Right lobe of liver (tissue), 6 donors: ENCODE data around the gene RAP1A. TPM values are rescaled to one million over a fixed set of nuclear protein-coding genes. Genes with fewer than 3 reads are reported as not detected.
A peak's percentile ranks its signal among the peaks of the same experiment; 100 is the strongest.

Source experiments
- ATAC-seq, 4 donors: fragments of 200-7000 bp; cut with Tn5 transposase; one replicate each; pipeline ENCODE4 v1.9.1; 2020; ENCODE audit warnings: mild to moderate bottlenecking in 4 of 4, moderate library complexity in 4 of 4
- DNase-seq, 3 donors: peaks; one replicate each; pipeline ENCODE4 v3.0.0-alpha.2; 2020
- H3K27ac ChIP-seq, 3 donors: fragments of 200-600 bp; one replicate each; pipeline ENCODE4 v1.8.0; 2022
- H3K27me3 ChIP-seq, 2 donors: fragments of 200-600 bp; one replicate each; pipeline ENCODE4 v1.8.0; 2022
- H3K36me3 ChIP-seq, 4 donors: fragments of 200-600 bp; sonication (generic) in 1 of 4; one replicate each; pipeline versions ENCODE4 v1.5.1 to v1.8.0; 2017 to 2022; ENCODE audit warnings: control low read depth in 1 of 4
- H3K4me1 ChIP-seq, 4 donors: fragments of 200-600 bp; sonication (generic) in 1 of 4; one replicate each; pipeline versions ENCODE4 v1.5.1 to v1.8.0; 2017 to 2022; ENCODE audit warnings: control low read depth in 1 of 4
- H3K4me3 ChIP-seq, 3 donors: fragments of 200-600 bp; one replicate each; pipeline ENCODE4 v1.8.0; 2022
- H3K9me3 ChIP-seq, 4 donors: fragments of 200-600 bp; sonication (generic) in 1 of 4; one replicate each; pipeline versions ENCODE4 v1.5.1 to v1.8.0; 2017 to 2022; ENCODE audit warnings: control low read depth in 1 of 4
- CTCF ChIP-seq, 4 donors: fragments of 200-600 bp in 3 of 4; fragments of 450-650 bp in 1 of 4; IDR thresholded peaks; one replicate each; pipeline versions ENCODE4 v1.5.1 to v1.8.0; 2016 to 2022; ENCODE audit warnings: antibody characterized with exemption in 4 of 4, mild to moderate bottlenecking in 2 of 4
- POLR2A ChIP-seq: fragments of 450-650 bp; IDR thresholded peaks from one replicate; pipeline ENCODE4 v1.6.1; 2017; ENCODE audit warnings: antibody characterized with exemption, mild to moderate bottlenecking
- WGBS: methylation state at CpG from one replicate; pipeline ENCODE4 v1.1.6; 2018; ENCODE audit warnings: low coverage, low lambda C conversion rate; ENCODE audit not compliant: insufficient coverage; ENCODE audit errors: missing lambda C conversion rate; 5-methylcytosine and 5-hydroxymethylcytosine counted together
- intact Hi-C, 2 donors: fragments of 100-400 bp; cut with DNase I; formaldehyde crosslinking; loops; one replicate each; pipeline versions ENCODE4 v1.11.2 to v1.14.1; 2022
- total RNA-seq, 6 experiments: library from RNA; depleted of rRNA in 2 of 6; stranded (reverse); fragments of >200 nt in 2 of 6; fragmentation: NEBNext Ultra II Directional in 3 of 6; extraction: Animal tissue kit (Norgen Biotek cat#: 25700) in 3 of 6; gene quantifications; one replicate each; pipeline versions ENCODE4 v1.1.0 to v1.2.4, GENCODE V29; 2016 to 2023
- donor health status: DM: no; HTN: yes; CAD: no.
- donor health status: DM: no; HTN: no; CAD: no.
- donor health status: DM: no; HTN: no; CAD: no.
- donor health status: DM: no; HTN: yes; CAD: no.
- donor health status: DM: no; HTN: yes; CAD: no.

Gene RAP1A
- total RNA-seq, 6 experiments from 2014 or later: 25.9 to 53.8 (median 33.3) TPM

- no peak for DNase-seq
- H3K36me3 ChIP-seq: no peaks in the 10 kb centered on the region
Observed at GRCh38 chr1:111729946-111730681, 110.5 kb downstream of the RAP1A start.

GRCh38 chr1:111730706-111731105, 111.1 kb downstream of the RAP1A start:
- DNase-seq: no peak
- TF ChIP-seq POLR2A: no peak
- no peak for TF ChIP-seq CTCF (IDR thresholded peaks at IDR 0.05)
- WGBS: 92% methylated on average over 2 of the region's 4 CpGs
- Histone ChIP-seq H3K4me3 (no peak overlapping the region), H3K4me1 (no peaks in the 10 kb centered on the region), H3K27ac (no peak overlapping the region), H3K27me3 (no peaks in the 10 kb centered on the region), H3K9me3 (no peaks in the 10 kb centered on the region), H3K36me3 (no peaks in the 10 kb centered on the region)
- no peak for ATAC-seq
- intact Hi-C loops: no loop called here

More at GRCh38 chr1:111729946-111730681, 110.5 kb downstream of the RAP1A start:
- Histone ChIP-seq H3K27me3 (no peaks in the 10 kb centered on the region), H3K4me1 (no peaks in the 10 kb centered on the region), H3K9me3 (no peaks in the 10 kb centered on the region), H3K27ac (no peak overlapping the region), H3K4me3 (no peak overlapping the region)
- TF ChIP-seq POLR2A: no peak
- no peak for TF ChIP-seq CTCF (IDR thresholded peaks at IDR 0.05)
- no peak for ATAC-seq
- intact Hi-C loops: no loop called here
- 89% methylated on average over 7 of the region's 7 CpGs for WGBS

GRCh38 chr1:111731956-111732355, 112.4 kb downstream of the RAP1A start:
- Histone ChIP-seq H3K27me3 (no peaks in the 10 kb centered on the region), H3K9me3 (no peaks in the 10 kb centered on the region), H3K36me3 (no peaks in the 10 kb centered on the region), H3K4me3 (no peak overlapping the region), H3K4me1 (no peaks in the 10 kb centered on the region), H3K27ac (no peak overlapping the region)
- intact Hi-C loops: no loop called here
- WGBS: 74% methylated on average over 3 of the region's 6 CpGs
- TF ChIP-seq POLR2A: no peak
- TF ChIP-seq CTCF (IDR thresholded peaks at IDR 0.05): no peak
- DNase-seq: peak in 1 of 3 donors; percentile 37
- no peak for ATAC-seq

GRCh38 chr1:111732718-111733117, 113.1 kb downstream of the RAP1A start:
- TF ChIP-seq CTCF (IDR thresholded peaks at IDR 0.05) (no peak), POLR2A (no peak)
- Histone ChIP-seq H3K9me3 (no peaks in the 10 kb centered on the region), H3K27me3 (no peaks in the 10 kb centered on the region), H3K27ac (no peak overlapping the region), H3K36me3 (no peaks in the 10 kb centered on the region), H3K4me3 (no peak overlapping the region), H3K4me1 (no peaks in the 10 kb centered on the region)
- 100% methylated on average over 1 of the region's 7 CpGs for WGBS
- no peak for ATAC-seq
- intact Hi-C loops: no loop called here
- DNase-seq: no peak
